GM19193 (cell line): Measurements from ENCODE around the gene NLRC5.

Source experiments
- POLR2A ChIP-seq: IDR thresholded peaks from 4 replicates; pipeline ENCODE4 v1.6.1; 2011; ENCODE audit not compliant: insufficient read depth, insufficient read length; ENCODE audit errors: extremely low read depth

The NLRC5 gene

GRCh38 chr16:56950455-56950854, 38.9 kb upstream of the NLRC5 start:
- no peak for TF ChIP-seq POLR2A

GRCh38 chr16:56950881-56951771, 38.2 kb upstream of the NLRC5 start:
- TF ChIP-seq POLR2A: no peak

- no peak for TF ChIP-seq POLR2A
Observed at GRCh38 chr16:56953006-56953405, 36.4 kb upstream of the NLRC5 start.

- TF ChIP-seq POLR2A: no peak
Observed at GRCh38 chr16:56956076-56956475, 33.3 kb upstream of the NLRC5 start.

- TF ChIP-seq POLR2A: no peak
Observed at GRCh38 chr16:56956756-56957155, 32.6 kb upstream of the NLRC5 start.

- TF ChIP-seq POLR2A: no peak
Observed at GRCh38 chr16:56960681-56961281, 28.6 kb upstream of the NLRC5 start.

- no peak for TF ChIP-seq POLR2A
Observed at GRCh38 chr16:56961386-56961785, 28.0 kb upstream of the NLRC5 start.

- TF ChIP-seq POLR2A: no peak
Observed at GRCh38 chr16:56961851-56962281, 27.5 kb upstream of the NLRC5 start, which contains the start of gene CETP. CETP (plus strand) TSS chr16:56961950; CDS start chr16:56961980, 30 bp downstream.

GRCh38 chr16:56964243-56965148, 24.9 kb upstream of the NLRC5 start:
- TF ChIP-seq POLR2A: no peak

- TF ChIP-seq POLR2A: no peak
Observed at GRCh38 chr16:56965149-56966092, 23.9 kb upstream of the NLRC5 start.

GRCh38 chr16:56966093-56966475, 23.3 kb upstream of the NLRC5 start:
- TF ChIP-seq POLR2A: no peak

- no peak for TF ChIP-seq POLR2A
Observed at GRCh38 chr16:56967733-56968132, 21.6 kb upstream of the NLRC5 start.

GRCh38 chr16:56969769-56970168, 19.6 kb upstream of the NLRC5 start:
- no peak for TF ChIP-seq POLR2A
